Nasal cavity respiratory epithelium epithelial cell of viscerocranial mucosa (primary cell): Measurements from ENCODE around the gene RACGAP1. TPM values are rescaled to one million over a fixed set of nuclear protein-coding genes. Genes with fewer than 3 reads are reported as not detected.

Experiments used
- total RNA-seq: library from RNA; depleted of rRNA; stranded (reverse); fragments of >200 nt; gene quantifications from 2 replicates; pipeline ENCODE4 v1.2.3, GENCODE V29; 2014

The RACGAP1 gene
- 11.6 and 12.7 TPM in 2 replicates for total RNA-seq

GRCh38 chr12:50025187-50026059 lies at the start of gene RACGAP1:
RACGAP1 (minus strand) TSS chr12:50025494; CDS start chr12:50016715, 8,779 bp downstream.

GRCh38 chr12:50057000-50057841 lies 31.9 kb upstream of the RACGAP1 start, which contains the start of gene ASIC1:
ASIC1 (plus strand) TSS chr12:50057596; CDS start chr12:50058767, 1,171 bp downstream.

GRCh38 chr12:49972641-49973360 lies 52.5 kb downstream of the RACGAP1 start, which contains the start of gene AQP6:
AQP6 (plus strand) TSS chr12:49972947; CDS start chr12:49973174, 227 bp downstream.

GRCh38 chr12:49961111-49961922 lies 64.0 kb downstream of the RACGAP1 start, which contains the start of gene AQP5:
AQP5 (plus strand) TSS chr12:49961872; CDS start chr12:49962018, 146 bp downstream.

GRCh38 chr12:49950273-49951251 lies 74.7 kb downstream of the RACGAP1 start, which contains the start of gene AQP2:
AQP2 (plus strand) TSS chr12:49950737; CDS start chr12:49950831, 94 bp downstream.

Other genes starting within 250 kb of the RACGAP1 start
- 4.4 and 11.6 TPM in 2 replicates for gene NCKAP5L, start 197.1 kb downstream of the RACGAP1 start, total RNA-seq
- 4.9 and 11.6 TPM in 2 replicates for gene BCDIN3D, start 182.4 kb downstream of the RACGAP1 start, total RNA-seq
- gene FAIM2, start 121.6 kb downstream of the RACGAP1 start, total RNA-seq = under 0.01 TPM in 1 of 2 replicates, not detected in the other
- not detected in 2 replicates for gene AQP2, start 74.8 kb downstream of the RACGAP1 start, total RNA-seq
- 0.34 and 0.43 TPM in 2 replicates for gene AQP5, start 63.6 kb downstream of the RACGAP1 start, total RNA-seq
- not detected in 2 replicates for gene AQP6, start 52.5 kb downstream of the RACGAP1 start, total RNA-seq
- gene ASIC1, start 32.1 kb upstream of the RACGAP1 start, total RNA-seq = 1.0 and 2.1 TPM in 2 replicates
- 42.0 and 61.5 TPM in 2 replicates for gene SMARCD1, start 59.8 kb upstream of the RACGAP1 start, total RNA-seq
- under 0.01 and 0.07 TPM in 2 replicates for gene GPD1, start 78.5 kb upstream of the RACGAP1 start, total RNA-seq
- gene COX14, start 86.7 kb upstream of the RACGAP1 start, total RNA-seq = 21.2 and 40.7 TPM in 2 replicates
- gene CERS5, start 141.9 kb upstream of the RACGAP1 start, total RNA-seq = 24.3 and 45.5 TPM in 2 replicates